ENCODE data around the gene NUBP1. TPM values are rescaled to one million over a fixed set of nuclear protein-coding genes. Genes with fewer than 3 reads are reported as not detected.

Gene NUBP1
- total and polyA plus RNA-seq, 7 experiments from 2014 or later = 24.0 to 48.3 (median 26.1) TPM

DNA sequence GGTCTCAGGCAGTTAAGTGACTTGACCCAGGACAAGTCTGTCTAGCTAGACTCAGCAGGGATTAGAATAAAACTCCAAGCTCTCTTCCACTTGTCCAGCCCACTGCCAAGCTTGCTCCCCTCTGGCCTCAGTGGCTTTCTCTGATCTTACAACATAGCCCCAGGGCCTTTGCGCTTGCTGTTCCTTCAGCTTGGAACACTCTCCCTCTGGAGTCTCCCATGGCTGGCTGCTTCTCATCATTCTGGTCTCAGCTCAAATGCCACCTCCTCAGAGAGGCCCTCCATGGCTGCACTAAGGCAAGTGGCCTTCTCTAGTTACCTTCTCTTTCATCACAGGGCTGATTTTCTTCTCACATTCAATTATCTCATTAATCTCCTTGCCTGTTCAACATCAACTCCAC is 73.9 kb downstream of the NUBP1 start:
- CTCF ChIA-PET = no interaction called here
- no peak for DNase-seq
- intact Hi-C loops (cut with micrococcal nuclease) = no loop called here

GRCh38 chr16:10817963-10818941 is 74.6 kb downstream of the NUBP1 start, which contains the start of gene TVP23A:
Gene TVP23A (minus strand): TSS chr16:10818794. CDS start chr16:10818493, 301 bp downstream.
- ChIA-PET CTCF (no interaction called here), POLR2A (no interaction called here)
- no peak for DNase-seq
- Mint-ChIP-seq H3K27ac (no peak within 1 kb of the TSS), H3K9me3 (no peaks in the 10 kb centered on the region), H3K4me3 (no peak within 1 kb of the TSS), H3K27me3 (peaks cover 0 to 24% (median 10%) of the 10 kb centered on the region in 5 donors), H3K4me1 (peaks cover 0 to 3% (median 0%) of the 10 kb centered on the region in 7 donors), H3K36me3 (no peaks in the 10 kb centered on the region)
- Histone ChIP-seq H3K4me3 (ENCODE audit: low read length) (no peak within 1 kb of the TSS), H3K36me3 (ENCODE audit: control insufficient read depth in 2 of 3, insufficient read depth in 3 of 3, low read length in 3 of 3) (no peaks in the 10 kb centered on the region), H3K4me1 (ENCODE audit: control insufficient read depth in 2 of 2, insufficient read depth in 2 of 2, low read length in 2 of 2) (no peaks in the 10 kb centered on the region), H3K27ac (ENCODE audit: low read depth, low read length) (no peak within 1 kb of the TSS), H3K9me3 (ENCODE audit: control insufficient read depth in 2 of 3, low read length in 3 of 3) (no peaks in the 10 kb centered on the region), H3K27me3 (ENCODE audit: control insufficient read depth in 2 of 2, insufficient read depth in 2 of 2, low read length in 2 of 2) (no peaks in the 10 kb centered on the region)
- no peak for ATAC-seq
- intact Hi-C loops (cut with micrococcal nuclease) = no loop called here

More for the DNA sequence above, 73.9 kb downstream of the NUBP1 start:
- H3K27me3 ChIP-seq (ENCODE audit: control insufficient read depth in 2 of 2, insufficient read depth in 2 of 2, low read length in 2 of 2) = no peaks in the 10 kb centered on the region
- H3K36me3 ChIP-seq (ENCODE audit: control insufficient read depth in 2 of 3, insufficient read depth in 3 of 3, low read length in 3 of 3) = no peaks in the 10 kb centered on the region
- no peaks in the 10 kb centered on the region for H3K36me3 Mint-ChIP-seq
- H3K27ac ChIP-seq (ENCODE audit: low read depth, low read length) = no peak overlapping the region
- H3K9me3 ChIP-seq (ENCODE audit: control insufficient read depth in 2 of 3, low read length in 3 of 3) = no peaks in the 10 kb centered on the region
- H3K27me3 Mint-ChIP-seq = peaks cover 0 to 24% (median 10%) of the 10 kb centered on the region in 5 donors
- POLR2A ChIA-PET = no interaction called here
- H3K4me1 ChIP-seq (ENCODE audit: control insufficient read depth in 2 of 2, insufficient read depth in 2 of 2, low read length in 2 of 2) = no peaks in the 10 kb centered on the region
- no peak overlapping the region for H3K4me3 Mint-ChIP-seq
- no peak for ATAC-seq
- H3K4me1 Mint-ChIP-seq = peaks cover 0 to 3% (median 0%) of the 10 kb centered on the region in 7 donors
- no peak overlapping the region for H3K4me3 ChIP-seq (ENCODE audit: low read length)
- H3K27ac Mint-ChIP-seq = no peak overlapping the region
- H3K9me3 Mint-ChIP-seq = no peaks in the 10 kb centered on the region

Other genes with a start within 250 kb of the NUBP1 start
- not detected for gene EMP2, start 163.2 kb upstream of the NUBP1 start, total RNA-seq
- not detected for gene EMP2, start 163.2 kb upstream of the NUBP1 start, polyA plus RNA-seq
- gene TEKT5, start 48.9 kb upstream of the NUBP1 start, total RNA-seq = not detected
- under 1 TPM in 1 of 2 donors, not detected in 1; 0.68 TPM for gene TEKT5, start 48.9 kb upstream of the NUBP1 start, polyA plus RNA-seq
- under 1 TPM in 1 of 5 experiments, not detected in 4; 0.10 TPM for gene TVP23A, start 75.0 kb downstream of the NUBP1 start, total RNA-seq
- gene TVP23A, start 75.0 kb downstream of the NUBP1 start, polyA plus RNA-seq = under 1 TPM; 0.15 to 0.17 TPM
- gene CIITA, start 133.4 kb downstream of the NUBP1 start, total RNA-seq = 10 to 100 TPM in 2 of 5 experiments, 1 to 10 TPM in 3; 1.0 to 72.1 (median 6.7) TPM
- gene CIITA, start 133.4 kb downstream of the NUBP1 start, polyA plus RNA-seq = under 1 TPM; 0.12 to 0.27 TPM
- 10 to 100 TPM; 13.2 to 39.8 (median 30.2) TPM for gene DEXI, start 198.6 kb downstream of the NUBP1 start, total RNA-seq
- gene DEXI, start 198.6 kb downstream of the NUBP1 start, polyA plus RNA-seq = 10 to 100 TPM; 51.0 to 83.5 TPM
- 10 to 100 TPM; 28.2 to 38.2 (median 34.0) TPM for gene CLEC16A, start 200.7 kb downstream of the NUBP1 start, total RNA-seq
- 10 to 100 TPM; 14.7 to 25.6 TPM for gene CLEC16A, start 200.7 kb downstream of the NUBP1 start, polyA plus RNA-seq

Measured in naive thymus-derived CD4-positive, alpha-beta T cell (primary cell).